Breast epithelium (tissue), 3 donors: Measurements from ENCODE around the gene RNU2-63P.
"Not testable (repeated sequence)": the region's sequence is repeated elsewhere in the genome, so short reads cannot be mapped to it uniquely, and the experiment has no call there.

ENCODE experiments used
- CTCF ChIP-seq, 3 donors: fragments of 450-650 bp; IDR thresholded peaks; one replicate each; pipeline ENCODE4 v1.5.1; 2016 to 2017; ENCODE audit warnings: antibody characterized with exemption in 3 of 3, mild to moderate bottlenecking in 3 of 3, moderate library complexity in 3 of 3
- POLR2A ChIP-seq: fragments of 450-650 bp; IDR thresholded peaks from one replicate; pipeline ENCODE4 v1.6.1; 2016; ENCODE audit warnings: antibody characterized with exemption, mild to moderate bottlenecking, moderate library complexity
- POLR2AphosphoS5 ChIP-seq, 3 donors: sonication (generic); formaldehyde crosslinking; IDR thresholded peaks; one replicate each; pipeline ENCODE4 v1.6.1; 2017; ENCODE audit warnings: antibody characterized with exemption in 3 of 3

GRCh38 chr2:88000474-88000873, 15.9 kb downstream of the RNU2-63P start:
- not testable (repeated sequence) for TF ChIP-seq CTCF (IDR thresholded peaks at IDR 0.05); POLR2A; POLR2AphosphoS5 (IDR thresholded peaks at IDR 0.05)
